H1 (cell line): ENCODE results near the gene STRN. TPM values are rescaled to one million over a fixed set of nuclear protein-coding genes. Genes with fewer than 3 reads are reported as not detected.

Experiments used
- CTCF ChIA-PET: fragments of 300-600 bp; sonication (Branson Sonifier 250); formaldehyde crosslinking; loops from one replicate; lab custom pipeline; 2021; ENCODE audit not compliant: partially characterized antibody; lab: Charles Lee
- POLR2A ChIA-PET: fragments of 300-600 bp; sonication (Branson Sonifier 250); formaldehyde crosslinking; loops from one replicate; lab custom pipeline; 2021; ENCODE audit warnings: inconsistent platforms; ENCODE audit not compliant: partially characterized antibody; lab: Charles Lee
- DNase-seq, 2 experiments: peaks; one replicate each; pipeline versions ENCODE4 v3.0.0 to v3.0.0-alpha.2; 2010 to 2022; ENCODE audit warnings: low spot score in 2 of 2, low read depth in 1 of 2, mixed read lengths in 1 of 2
- FAIRE-seq: peaks from 2 replicates; lab custom pipeline; 2011; peaks lifted over from hg19 to GRCh38; lab: Jason Lieb, UNC
- H2AFZ ChIP-seq: 2 replicates; pipeline ENCODE4 v1.8.1; 2012; ENCODE audit warnings: low read length, inconsistent platforms
- H2AK5ac ChIP-seq: 2 replicates; pipeline ENCODE4 v1.6.1; 2013; ENCODE audit warnings: low read depth, low read length
- H2BK120ac ChIP-seq: replicated peaks from 2 replicates; pipeline ENCODE3; 2013; ENCODE audit warnings: low read depth, low read length, inconsistent platforms
- H2BK12ac ChIP-seq: 2 replicates; pipeline ENCODE4 v1.6.1; 2013; ENCODE audit warnings: low read depth, low read length
- H2BK15ac ChIP-seq: 2 replicates; pipeline ENCODE4 v1.6.1; 2013; ENCODE audit warnings: low read length
- H2BK20ac ChIP-seq: 2 replicates; pipeline ENCODE4 v1.6.1; 2013; ENCODE audit warnings: low read length
- H2BK5ac ChIP-seq: 2 replicates; pipeline ENCODE4 v1.6.1; 2013; ENCODE audit warnings: low read depth, low read length
- H3K14ac ChIP-seq: 2 replicates; pipeline ENCODE4 v1.6.1; 2013; ENCODE audit warnings: inconsistent platforms; ENCODE audit not compliant: insufficient read length
- H3K18ac ChIP-seq: 2 replicates; pipeline ENCODE4 v1.6.1; 2013; ENCODE audit warnings: low read length; ENCODE audit errors: extremely low read depth
- H3K23ac ChIP-seq: 2 replicates; pipeline ENCODE4 v1.6.1; 2013; ENCODE audit warnings: inconsistent platforms; ENCODE audit not compliant: insufficient read length
- H3K23me2 ChIP-seq: 2 replicates; pipeline ENCODE4 v1.6.1; 2013; ENCODE audit warnings: low read depth, low read length
- H3K27ac ChIP-seq: 2 replicates; pipeline ENCODE4 v1.6.1; 2011; ENCODE audit warnings: low read depth, low read length, inconsistent platforms
- H3K27me3 ChIP-seq, 4 experiments: replicated peaks in 1 of 4; 1 replicate in 1 of 4; 2 replicates in 3 of 4; pipeline versions ENCODE4 v1.6.1 to v1.8.1; 2011 to 2013; ENCODE audit warnings: low read length in 3 of 4, mild to moderate bottlenecking in 3 of 4, inconsistent platforms in 2 of 4, mixed read lengths in 2 of 4, moderate library complexity in 1 of 4; ENCODE audit not compliant: control insufficient read depth in 3 of 4, insufficient read depth in 3 of 4; ENCODE audit errors: extremely low read depth in 1 of 4
- H3K36me3 ChIP-seq, 4 experiments: 2 replicates each; pipeline versions ENCODE4 v1.6.1 to v1.8.1; 2011 to 2013; ENCODE audit warnings: mild to moderate bottlenecking in 4 of 4, low read length in 3 of 4, moderate library complexity in 2 of 4, control low read depth in 1 of 4, inconsistent platforms in 1 of 4; ENCODE audit not compliant: insufficient read depth in 4 of 4, control insufficient read depth in 2 of 4
- H3K4ac ChIP-seq: replicated peaks from 2 replicates; pipeline ENCODE3; 2013; ENCODE audit warnings: low read length, low read depth, mixed read lengths, inconsistent platforms; ENCODE audit not compliant: insufficient read length
- H3K4me1 ChIP-seq, 4 experiments: replicated peaks in 1 of 4; 1 replicate in 1 of 4; 2 replicates in 3 of 4; pipeline versions ENCODE4 v1.6.1 to v1.8.1; 2011 to 2013; ENCODE audit warnings: low read length in 3 of 4, inconsistent platforms in 2 of 4, mixed read lengths in 1 of 4; ENCODE audit not compliant: insufficient read depth in 4 of 4, control insufficient read depth in 3 of 4
- H3K4me2 ChIP-seq, 2 experiments: 2 replicates each; pipeline versions ENCODE4 v1.6.1 to v1.8.1; 2011 to 2013; ENCODE audit warnings: low read depth in 2 of 2, low read length in 2 of 2, control low read depth in 1 of 2, inconsistent platforms in 1 of 2, mild to moderate bottlenecking in 1 of 2; ENCODE audit not compliant: insufficient read depth in 1 of 2
- H3K4me3 ChIP-seq, 4 experiments: fragments of 200-600, 300-600 bp in 1 of 4; sonication (generic), shearing (Covaris generic), sonication (Bioruptor Twin) in 1 of 4; 2 replicates each; pipeline versions ENCODE4 v1.5.1 to v1.8.1; 2011 to 2016; ENCODE audit warnings: low read length in 4 of 4, low read depth in 3 of 4, control low read depth in 2 of 4, inconsistent platforms in 2 of 4, mild to moderate bottlenecking in 2 of 4, mixed read lengths in 1 of 4, moderate library complexity in 1 of 4; ENCODE audit not compliant: insufficient read depth in 2 of 4; ENCODE audit errors: extremely low read depth in 1 of 4
- H3K56ac ChIP-seq: replicated peaks from 2 replicates; pipeline ENCODE3; 2013; ENCODE audit warnings: low read depth, mild to moderate bottlenecking, mixed read lengths, low read length, inconsistent platforms; ENCODE audit not compliant: insufficient read length
- H3K79me1 ChIP-seq: 2 replicates; pipeline ENCODE4 v1.6.1; 2013; ENCODE audit warnings: low read depth, low read length, control low read depth
- H3K79me2 ChIP-seq, 2 experiments: 2 replicates each; pipeline versions ENCODE4 v1.6.1 to v1.8.1; 2012 to 2013; ENCODE audit warnings: low read length in 2 of 2, mild to moderate bottlenecking in 2 of 2, inconsistent platforms in 1 of 2; ENCODE audit not compliant: insufficient read depth in 2 of 2, control insufficient read depth in 1 of 2
- H3K9ac ChIP-seq, 4 experiments: replicated peaks in 1 of 4; 1 replicate in 1 of 4; 2 replicates in 3 of 4; pipeline versions ENCODE4 v1.6.1 to v1.8.1; 2011 to 2013; ENCODE audit warnings: low read depth in 3 of 4, low read length in 3 of 4, control low read depth in 2 of 4, mild to moderate bottlenecking in 2 of 4, moderate library complexity in 2 of 4, inconsistent platforms in 1 of 4; ENCODE audit errors: extremely low read depth in 1 of 4
- H3K9me3 ChIP-seq, 2 experiments: 2 replicates each; pipeline versions ENCODE4 v1.6.1 to v1.8.1; 2012 to 2013; ENCODE audit warnings: mild to moderate bottlenecking in 2 of 2, moderate library complexity in 2 of 2, control low read depth in 1 of 2, inconsistent platforms in 1 of 2, low read depth in 1 of 2, low read length in 1 of 2, mixed read lengths in 1 of 2; ENCODE audit not compliant: insufficient read depth in 2 of 2
- H4K20me1 ChIP-seq, 2 experiments: replicated peaks in 1 of 2; 2 replicates each; pipeline versions ENCODE3 to v1.8.1; 2011 to 2013; ENCODE audit warnings: inconsistent platforms in 2 of 2, low read length in 2 of 2, mild to moderate bottlenecking in 1 of 2; ENCODE audit not compliant: insufficient read depth in 2 of 2, control insufficient read depth in 1 of 2
- H4K5ac ChIP-seq: 2 replicates; pipeline ENCODE4 v1.6.1; 2013; ENCODE audit warnings: low read length, low read depth, mixed read lengths, inconsistent platforms; ENCODE audit not compliant: insufficient read length
- H4K8ac ChIP-seq: 2 replicates; pipeline ENCODE4 v1.8.0; 2013; ENCODE audit warnings: mild to moderate bottlenecking, moderate library complexity, low read length, inconsistent platforms; ENCODE audit not compliant: insufficient read depth; ENCODE audit errors: extremely low read depth
- H4K91ac ChIP-seq: replicated peaks from 2 replicates; pipeline ENCODE3; 2013; ENCODE audit warnings: low read length, mixed read lengths, inconsistent platforms; ENCODE audit not compliant: insufficient read length
- CBX5 ChIP-seq: fragments of 300-800, 300-1000 bp; sonication (generic); IDR thresholded peaks from 2 replicates; pipeline ENCODE4 v1.7.1; 2016; ENCODE audit warnings: antibody characterized with exemption, low read length, low read depth
- CBX8 ChIP-seq: fragments of 300-800, 300-1000 bp; sonication (generic); IDR thresholded peaks from 2 replicates; pipeline ENCODE4 v1.7.1; 2016; ENCODE audit warnings: low read depth, low read length, borderline replicate concordance
- CEBPB ChIP-seq: IDR thresholded peaks from 2 replicates; pipeline ENCODE4 v1.6.1; 2012; ENCODE audit warnings: low read depth, low read length
- E2F6 ChIP-seq: IDR thresholded peaks from 2 replicates; pipeline ENCODE4 v1.6.1; 2012; ENCODE audit warnings: inconsistent platforms
- KDM5A ChIP-seq: fragments of 200-600 bp; IDR thresholded peaks from 2 replicates; pipeline ENCODE4 v1.7.1; 2012; ENCODE audit warnings: mild to moderate bottlenecking, low read length, inconsistent platforms, mixed read lengths
- MAX ChIP-seq: IDR thresholded peaks from 2 replicates; pipeline ENCODE4 v1.6.1; 2012; ENCODE audit warnings: inconsistent platforms
- NRF1 ChIP-seq: IDR thresholded peaks from 2 replicates; pipeline ENCODE4 v1.6.1; 2011; ENCODE audit warnings: mild to moderate bottlenecking, low read depth, low read length, improper control_type of control experiment
- WGBS, 2 experiments: shearing (Covaris generic) in 1 of 2; methylation state at CpG; one replicate each; pipeline versions ENCODE4 v1.1.6 to v1.1.7; 2013 to 2015; ENCODE audit warnings: low lambda C conversion rate in 2 of 2, mixed read lengths in 2 of 2, inconsistent platforms in 1 of 2, low coverage in 1 of 2, missing lambda C conversion rate in 1 of 2; ENCODE audit not compliant: insufficient replicate concordance in 2 of 2, insufficient coverage in 1 of 2, insufficient read length in 1 of 2; ENCODE audit errors: extremely low coverage in 1 of 2, missing lambda C conversion rate in 1 of 2; 5-methylcytosine and 5-hydroxymethylcytosine counted together
- long read RNA-seq, 2 experiments: library from RNA in 1 of 2; library from capped mRNA in 1 of 2; stranded (forward); transcript quantifications; one replicate each; pipeline ENCODE4 v2.0.0, GENCODE V29; 2021; ENCODE audit warnings: inconsistent platforms in 1 of 2
- polyA minus RNA-seq, 3 experiments: library from RNA; depleted of rRNA, polyadenylated mRNA; stranded (reverse); fragments of >200 nt; gene quantifications; 1 replicate in 2 of 3; 2 replicates in 1 of 3; pipeline ENCODE4 v1.2.3, GENCODE V29; 2011
- polyA plus RNA-seq, 7 experiments: library from polyadenylated mRNA; depleted of rRNA in 3 of 7; stranded (reverse) in 5 of 7; unstranded in 2 of 7; fragments of >200 nt in 5 of 7; fragments of 200-250 nt in 2 of 7; gene quantifications; 1 replicate in 5 of 7; 2 replicates in 1 of 7; 4 replicates in 1 of 7; pipeline versions ENCODE4 v1.2.1 to v1.2.3, GENCODE V29; 2011 to 2013; ENCODE audit warnings: missing spikeins in 2 of 7, mixed read lengths in 2 of 7
- total RNA-seq: library from RNA; stranded (reverse); fragmentation: NEBNext Ultra II Directional; extraction: Animal tissue kit (Norgen Biotek cat#: 25700); gene quantifications from 2 replicates; pipeline ENCODE4 v1.2.1, GENCODE V29; 2021

The STRN gene
- 38.9 and 47.0 TPM in 2 replicates for total RNA-seq
- polyA plus RNA-seq (2011; rRNA removed), result 6.4 and 8.3 TPM in 2 replicates
- 9.6 TPM for polyA plus RNA-seq (2011; cell fraction: cytosol; rRNA removed)
- 10.9 TPM for polyA plus RNA-seq (2011; cell fraction: nucleus; rRNA removed)
- 10.3 to 17.8 TPM (median 13.3 TPM) in 4 replicates for polyA plus RNA-seq (2012, experiment 1 of 2)
- 0.77 TPM for polyA plus RNA-seq (2012, experiment 2 of 2)
- polyA plus RNA-seq (2013, experiment 1 of 2), result 13.5 TPM
- 14.2 TPM for polyA plus RNA-seq (2013, experiment 2 of 2)
- polyA minus RNA-seq (2011; rRNA and poly(A)+ RNA removed), result 42.3 and 68.5 TPM in 2 replicates
- 22.1 TPM for polyA minus RNA-seq (2011; cell fraction: cytosol; rRNA and poly(A)+ RNA removed)
- 31.7 TPM for polyA minus RNA-seq (2011; cell fraction: nucleus; rRNA and poly(A)+ RNA removed)
- long read RNA-seq, experiment 1, partial matches to known transcripts, result 3 of 36 reads
- long read RNA-seq, experiment 1, other reads (novel, unspliced or antisense), result 33 of 36 reads
- long read RNA-seq, experiment 2, partial matches to known transcripts, result 1 of 2 reads
- long read RNA-seq, experiment 2, other reads (novel, unspliced or antisense), result 1 of 2 reads

GRCh38 chr2:36966370-36967235 lies at the start of gene STRN:
Gene STRN, minus strand, starts transcription at chr2:36966536. Its CDS starts 73 bp downstream, at chr2:36966463.
- Histone ChIP-seq H3K36me3 (no peaks in the 10 kb centered on the region; a peak in 1 of 8 replicates), H2BK120ac (peak within 1 kb of the TSS; percentile 62), H3K56ac (peak within 1 kb of the TSS; percentile 90), H2AK5ac (no peak within 1 kb of the TSS; the same call in 1 of the 2 replicates), H3K4me3 (peak within 1 kb of the TSS; percentile 89 to 95 (median 92)), H3K23ac (no peak within 1 kb of the TSS), H2AFZ (peak within 1 kb of the TSS; percentile 94), H4K8ac (peak within 1 kb of the TSS; percentile 95; the same call in 1 of the 2 replicates), H3K23me2 (peaks cover 11% of the 10 kb centered on the region), H3K18ac (peak within 1 kb of the TSS; percentile 98), H3K27ac (peak within 1 kb of the TSS; percentile 78; the same call in 1 of the 2 replicates), H3K14ac (peak within 1 kb of the TSS; percentile 46), H3K9ac (peak within 1 kb of the TSS; percentile 57 to 88 (median 77)), H2BK20ac (no peak within 1 kb of the TSS), H3K4me1 (peaks cover 6 to 17% (median 13%) of the 10 kb centered on the region in 4 experiments), H4K5ac (peak within 1 kb of the TSS; percentile 85), H3K79me2 (peaks cover 0 to 32% of the 10 kb centered on the region in 2 experiments; a peak in 3 of 4 replicates), H3K27me3 (no peaks in the 10 kb centered on the region), H2BK12ac (peak within 1 kb of the TSS; percentile 85), H4K20me1 (no peaks in the 10 kb centered on the region), H4K91ac (peak within 1 kb of the TSS; percentile 91), H2BK15ac (peak within 1 kb of the TSS; percentile 88; the same call in 1 of the 2 replicates), H2BK5ac (peak within 1 kb of the TSS; percentile 95), H3K4me2 (peak within 1 kb of the TSS; percentile 82 to 95), H3K79me1 (no peaks in the 10 kb centered on the region), H3K9me3 (no peaks in the 10 kb centered on the region), H3K4ac (peak within 1 kb of the TSS; percentile 71)
- DNase-seq (peak; percentile 77 to 97), FAIRE-seq (no peak)
- CTCF ChIA-PET, result interaction anchor here (0.5 to 1.3 kb wide), 3 partner anchors 8 to 43 kb away, joined by 3 read pairs; no protein-coding TSS in a partner anchor
- POLR2A ChIA-PET, result interaction anchor here (0.8 to 1.6 kb wide), 5 partner anchors 10 to 63 kb away, joined by 3 to 7 read pairs (median 4); no protein-coding TSS in a partner anchor
- WGBS, 2 experiments, result 1% methylated on average over 46 of the region's 91 CpGs; no CpG with 5 or more reads in 1 of the 2 experiments
- TF ChIP-seq CBX5, result no peak
- TF ChIP-seq E2F6, result peak; percentile 96
- TF ChIP-seq CEBPB, result no peak
- TF ChIP-seq MAX, result peak; percentile 62; the same call in 1 of the 2 replicates
- TF ChIP-seq NRF1, result no peak
- TF ChIP-seq KDM5A, result no peak
- TF ChIP-seq CBX8, result no peak
